GM12864 (cell line): Measurements from ENCODE around the gene CTNNA2.
"Not testable (repeated sequence)": the region's sequence is repeated elsewhere in the genome, so short reads cannot be mapped to it uniquely, and the experiment has no call there.

Source experiments
- DNase-seq: peaks from one replicate; pipeline ENCODE4 v3.0.0-alpha.2; 2011; ENCODE audit warnings: low read depth
- H3K4me3 ChIP-seq: 2 replicates; pipeline ENCODE4 v1.5.1; 2011; ENCODE audit warnings: mild to moderate bottlenecking, low read depth, low read length, control low read depth
- CTCF ChIP-seq: IDR thresholded peaks from 2 replicates; pipeline ENCODE4 v1.5.1; 2011; ENCODE audit warnings: low read depth, mild to moderate bottlenecking, moderate library complexity, low read length, control low read depth, inconsistent platforms; ENCODE audit errors: missing control alignments

The CTNNA2 gene

GRCh38 chr2:80028051-80028450 is 515.2 kb downstream of the CTNNA2 start:
- no peak for DNase-seq
- TF ChIP-seq CTCF: no peak
- H3K4me3 ChIP-seq: no peak overlapping the region

GRCh38 chr2:80028584-80028983 is 515.7 kb downstream of the CTNNA2 start:
- H3K4me3 ChIP-seq: no peak overlapping the region
- DNase-seq: no peak
- no peak for TF ChIP-seq CTCF

GRCh38 chr2:80030135-80030534 is 517.3 kb downstream of the CTNNA2 start:
- no peak for DNase-seq
- no peak for TF ChIP-seq CTCF
- no peak overlapping the region for H3K4me3 ChIP-seq

DNA sequence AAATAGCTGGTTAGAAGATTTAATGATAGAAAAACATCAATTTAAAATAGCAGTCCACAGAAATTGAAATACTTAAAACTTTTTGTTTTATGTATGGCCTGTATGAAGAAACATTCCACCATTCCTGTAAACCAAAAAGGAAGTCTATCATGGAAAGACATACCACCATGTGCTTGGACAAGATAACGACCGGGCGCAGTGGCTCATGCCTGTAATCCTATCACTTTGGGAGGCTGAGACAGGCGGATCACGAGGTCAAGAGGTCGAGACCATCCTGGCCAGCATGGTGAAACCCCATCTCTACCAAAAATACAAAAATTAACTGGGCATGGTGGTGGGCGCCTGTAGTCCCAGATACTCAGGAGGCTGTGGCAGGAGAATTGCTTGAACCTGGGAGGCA is 519.8 kb downstream of the CTNNA2 start:
- DNase-seq: not testable (repeated sequence)

DNA sequence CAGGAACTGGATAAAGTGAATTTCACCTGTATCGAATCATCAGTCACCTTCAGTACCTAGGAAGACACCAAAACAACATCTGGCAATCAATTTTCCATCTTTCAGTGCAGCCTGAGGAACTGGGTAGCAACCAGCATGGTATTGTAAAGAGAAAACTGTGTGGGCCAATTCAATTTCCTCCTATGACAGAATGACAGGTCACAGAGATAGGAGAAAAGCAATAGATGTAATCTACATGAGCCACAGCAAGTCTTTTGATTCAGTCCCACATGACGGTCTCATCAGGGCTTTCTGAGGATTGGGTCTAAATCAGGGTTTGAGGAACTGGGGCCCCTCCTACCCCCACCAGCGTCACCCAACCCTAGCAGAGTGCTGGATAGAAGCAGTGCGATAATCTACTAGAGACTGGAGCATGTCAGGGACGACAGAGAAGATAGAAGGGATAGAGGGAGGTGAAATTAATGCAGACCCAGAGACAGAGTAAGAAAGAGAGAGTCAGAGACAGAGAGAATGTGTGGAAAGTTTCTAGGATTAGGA is 523.0 kb downstream of the CTNNA2 start:
- no peak overlapping the region for H3K4me3 ChIP-seq
- no peak for TF ChIP-seq CTCF
- DNase-seq: no peak

More for the DNA sequence above, 519.8 kb downstream of the CTNNA2 start:
- H3K4me3 ChIP-seq: not testable (repeated sequence)

DNA sequence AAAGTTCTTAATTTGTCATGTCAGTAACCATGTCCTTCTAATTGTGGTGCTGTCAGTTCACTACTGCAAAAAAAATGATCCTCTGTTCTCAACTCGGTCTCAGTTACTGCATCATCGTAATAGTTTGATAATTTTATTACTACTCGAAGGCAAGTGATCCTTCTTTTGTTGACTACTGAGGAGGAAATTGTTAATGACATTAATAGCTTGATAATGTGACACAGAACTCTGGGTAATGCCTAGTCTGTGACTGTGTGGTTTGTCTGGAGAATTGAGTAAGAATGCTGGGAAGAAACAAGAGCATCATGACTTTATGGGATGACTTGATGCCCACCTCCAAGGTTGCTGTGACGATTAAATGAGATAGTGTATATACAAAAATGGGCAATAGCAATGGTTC is 524.5 kb downstream of the CTNNA2 start:
- DNase-seq: no peak
- no peak overlapping the region for H3K4me3 ChIP-seq
- no peak for TF ChIP-seq CTCF

DNA sequence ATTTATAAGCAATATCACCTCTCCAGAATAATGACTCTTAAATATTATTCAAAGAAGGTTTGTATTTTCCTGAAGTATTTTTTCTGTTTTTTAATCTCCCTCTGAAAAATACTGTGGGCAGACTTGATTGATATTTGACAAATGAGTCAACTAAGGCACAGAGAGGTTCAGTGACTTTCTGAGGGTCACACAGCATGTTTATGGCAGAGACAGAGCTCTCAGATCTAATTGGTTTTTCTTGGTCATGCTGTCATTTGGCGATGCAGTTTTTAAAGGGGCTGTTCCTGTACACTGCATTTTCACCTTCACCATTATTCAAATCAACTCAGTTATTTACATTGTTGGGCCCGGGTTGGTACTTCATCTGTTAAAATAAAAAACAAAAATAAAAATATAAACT is 527.4 kb downstream of the CTNNA2 start:
- DNase-seq: no peak
- no peak for TF ChIP-seq CTCF
- H3K4me3 ChIP-seq: no peak overlapping the region

DNA sequence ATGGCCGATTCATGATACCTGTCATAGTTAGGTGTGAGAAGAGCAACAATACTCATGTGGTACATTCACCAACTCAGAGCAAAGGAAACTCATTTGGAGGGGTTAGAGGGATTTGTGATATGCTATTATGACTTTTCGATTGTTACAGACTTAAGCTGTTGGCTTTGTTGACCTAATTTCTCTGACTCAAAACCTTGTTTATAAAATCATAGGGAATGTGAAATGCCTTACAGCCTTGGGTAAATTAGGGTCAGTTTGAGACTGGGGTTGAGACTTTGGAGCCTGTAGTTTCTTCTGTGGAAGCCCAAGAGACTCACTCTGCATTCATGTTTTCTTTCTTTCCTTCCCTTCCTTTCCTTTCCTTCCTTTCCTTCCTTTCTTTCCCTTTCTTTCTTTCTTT is 529.8 kb downstream of the CTNNA2 start:
- DNase-seq: no peak

More for the DNA sequence above, 529.8 kb downstream of the CTNNA2 start:
- H3K4me3 ChIP-seq: no peak overlapping the region
- no peak for TF ChIP-seq CTCF
